ENCODE results near the gene HCN2. TPM values are rescaled to one million over a fixed set of nuclear protein-coding genes. Genes with fewer than 3 reads are reported as not detected.
A peak's percentile ranks its signal among the peaks of the same experiment; 100 is the strongest.

Gene HCN2
- total and polyA plus RNA-seq, 10 of the 15 experiments (the other 5 are each of a cell fraction or from before 2014, with no cell fraction given), result 0.01 to 0.54 (median 0.08) TPM; not detected in 4

- TF ChIP-seq SMAD1 (IDR thresholded peaks at IDR 0.05; ENCODE audit: low read depth, partially characterized antibody) (no peak), HSF1 (IDR thresholded peaks at IDR 0.05; ENCODE audit: low read depth, low read length) (no peak), ELK1 (IDR thresholded peaks at IDR 0.05; ENCODE audit: low read depth, low read length) (no peak), PAX5 (IDR thresholded peaks at IDR 0.05; ENCODE audit: borderline replicate concordance, low read depth, low read length) (no peak), ASH2L (IDR thresholded peaks at IDR 0.05; ENCODE audit: borderline replicate concordance, low read depth) (no peak), TAF1 (IDR thresholded peaks at IDR 0.05; ENCODE audit: borderline replicate concordance, low read depth, low read length) (peak; percentile 95), MEF2B (IDR thresholded peaks at IDR 0.05; ENCODE audit: partially characterized antibody, poor library complexity, severe bottlenecking) (no peak), CBX3 (IDR thresholded peaks at IDR 0.05; ENCODE audit: borderline replicate concordance, low read depth) (no peak), SIX5 (IDR thresholded peaks at IDR 0.05; ENCODE audit: low read depth, low read length, severe bottlenecking) (no peak), CEBPZ (IDR thresholded peaks at IDR 0.05; ENCODE audit: low read depth, low read length) (no peak), NFYB (IDR thresholded peaks at IDR 0.05; ENCODE audit: insufficient read depth, low read depth, low read length) (0 out of 2 replicates have a peak, but pooled peaks have one; percentile 18), YY1 (IDR thresholded peaks at IDR 0.05; ENCODE audit: low read depth, low read length) (peak; percentile 88; the same call in 1 of the 2 replicates), POU2F2 (IDR thresholded peaks at IDR 0.05; ENCODE audit: borderline replicate concordance, low read depth, low read length) (peak; percentile 88), SMC3 (IDR thresholded peaks at IDR 0.05; ENCODE audit: borderline replicate concordance, low read length) (no peak), ESRRA (IDR thresholded peaks at IDR 0.05; ENCODE audit: low read length) (peak; percentile 10; the same call in 1 of the 2 replicates), SUZ12 (IDR thresholded peaks at IDR 0.05; ENCODE audit: unreplicated experiment) (no peak), HDGF (IDR thresholded peaks at IDR 0.05) (0 out of 2 replicates have a peak, but pooled peaks have one; percentile 25), BCL3 (IDR thresholded peaks at IDR 0.05; ENCODE audit: borderline replicate concordance, insufficient read depth, low read depth, low read length, poor library complexity, severe bottlenecking) (peak; percentile 50), IKZF1 (conservative IDR thresholded peaks at IDR 0.05) (peak; percentile 84), NR2C1 (IDR thresholded peaks at IDR 0.05) (0 out of 2 replicates have a peak, but pooled peaks have one; percentile 38), NR2C2 (IDR thresholded peaks at IDR 0.05; ENCODE audit: borderline replicate concordance, control insufficient read depth, insufficient read length, low read depth) (no peak), RUNX3 (IDR thresholded peaks at IDR 0.05; ENCODE audit: low read length) (peak; percentile 80), SRF (IDR thresholded peaks at IDR 0.05; ENCODE audit: low read depth in 2 of 2, low read length in 2 of 2) (no peak)
These were observed 17.4 kb upstream of the HCN2 start, which contains the start of gene BSG (continued) for GRCh38 chr19:572140-572742.
